Posterior vena cava (tissue), 2 donors: ENCODE results near the gene NANOS2. TPM values are rescaled to one million over a fixed set of nuclear protein-coding genes. Genes with fewer than 3 reads are reported as not detected.

ENCODE experiments used
- DNase-seq: peaks from one replicate; pipeline ENCODE4 v3.0.0-alpha.2; 2020; ENCODE audit warnings: low spot score
- intact Hi-C, 2 donors: fragments of 100-400 bp; cut with DNase I; formaldehyde crosslinking; loops; one replicate each; pipeline versions ENCODE4 v1.14.1 to v1.14.2; 2022 to 2023
- total RNA-seq, 2 donors: library from RNA; stranded (reverse); fragmentation: NEBNext Ultra II Directional; extraction: Animal tissue kit (Norgen Biotek cat#: 25700); gene quantifications; one replicate each; pipeline ENCODE4 v1.2.1, GENCODE V29; 2021
- donor health status: DM: yes; HTN: yes; CAD: no.
- donor health status: DM: yes; HTN: yes; CAD: no.

Gene NANOS2
- total RNA-seq, 2 donors from 2014 or later, result not detected

GRCh38 chr19:45933759-45934158 lies 19.2 kb upstream of the NANOS2 start:
- intact Hi-C loops, result no loop called here
- DNase-seq, result no peak

- no peak for DNase-seq
- intact Hi-C loops, result no loop called here
Measured at GRCh38 chr19:45931055-45931454, 16.5 kb upstream of the NANOS2 start.

- no peak for DNase-seq
- intact Hi-C loops, result no loop called here
Measured at GRCh38 chr19:45929247-45929646, 14.7 kb upstream of the NANOS2 start.

- peak; percentile 96 for DNase-seq
- intact Hi-C loops, result no loop called here
Measured at GRCh38 chr19:45927565-45928261, 13.1 kb upstream of the NANOS2 start.

- intact Hi-C loops, result no loop called here
- no peak for DNase-seq
Measured at GRCh38 chr19:45924891-45925447, 10.4 kb upstream of the NANOS2 start.

- intact Hi-C loops, result no loop called here
- no peak for DNase-seq
Measured at GRCh38 chr19:45922281-45922680, 7.7 kb upstream of the NANOS2 start.

- DNase-seq, result no peak
- intact Hi-C loops, result no loop called here
Measured at GRCh38 chr19:45920458-45920857, 5.9 kb upstream of the NANOS2 start.

- intact Hi-C loops, result no loop called here
Measured at GRCh38 chr19:45919678-45920077, 5.1 kb upstream of the NANOS2 start.

GRCh38 chr19:45918721-45919120 lies 4.1 kb upstream of the NANOS2 start:
- intact Hi-C loops, result no loop called here
- DNase-seq, result no peak

More at GRCh38 chr19:45919678-45920077, 5.1 kb upstream of the NANOS2 start:
- no peak for DNase-seq

- intact Hi-C loops, result no loop called here
Measured at GRCh38 chr19:45917421-45918091, 3.0 kb upstream of the NANOS2 start.

GRCh38 chr19:45911291-45911690 lies 3.3 kb downstream of the NANOS2 start:
- no peak for DNase-seq
- intact Hi-C loops, result no loop called here

More at GRCh38 chr19:45917421-45918091, 3.0 kb upstream of the NANOS2 start:
- no peak for DNase-seq

- intact Hi-C loops, result no loop called here
- DNase-seq, result no peak
Measured at GRCh38 chr19:45908956-45909355, 5.6 kb downstream of the NANOS2 start.

GRCh38 chr19:45906221-45906620 lies 8.4 kb downstream of the NANOS2 start:
- DNase-seq, result no peak
- intact Hi-C loops, result no loop called here

GRCh38 chr19:45905011-45905410 lies 9.6 kb downstream of the NANOS2 start:
- no peak for DNase-seq
- intact Hi-C loops, result no loop called here

GRCh38 chr19:45902651-45903625 lies 11.6 kb downstream of the NANOS2 start:
- peak; percentile 100 for DNase-seq
- intact Hi-C loops, result no loop called here

GRCh38 chr19:45901912-45902650 lies 12.5 kb downstream of the NANOS2 start, which contains the start of gene MYPOP:
MYPOP (minus strand) TSS chr19:45902613; CDS start chr19:45901773, 840 bp downstream.
- intact Hi-C loops, result no loop called here
- DNase-seq, result no peak

- intact Hi-C loops, result no loop called here
- DNase-seq, result no peak
Measured at GRCh38 chr19:45901432-45901911, 13.1 kb downstream of the NANOS2 start.

- intact Hi-C loops, result no loop called here
- DNase-seq, result no peak
Measured at GRCh38 chr19:45900738-45901431, 13.7 kb downstream of the NANOS2 start.
